CD14-positive monocyte (primary cell): ENCODE data around the gene HK1. TPM values are rescaled to one million over a fixed set of nuclear protein-coding genes. Genes with fewer than 3 reads are reported as not detected.

Experiments
- DNase-seq, 3 donors: peaks; one replicate each; pipeline ENCODE4 v3.0.0-alpha.2; 2011 to 2022
- H2AFZ ChIP-seq: 2 replicates; pipeline ENCODE4 v1.6.0; 2012; ENCODE audit warnings: mild to moderate bottlenecking, low read depth, low read length, inconsistent platforms; ENCODE audit not compliant: insufficient read depth, poor library complexity, severe bottlenecking
- H3K27ac ChIP-seq, 2 donors: 1 replicate in 1 of 2; 2 replicates in 1 of 2; pipeline ENCODE4 v1.5.1; 2012 to 2013; ENCODE audit warnings: low read length in 2 of 2, control low read depth in 1 of 2, inconsistent platforms in 1 of 2, low read depth in 1 of 2, mild to moderate bottlenecking in 1 of 2
- H3K27me3 ChIP-seq, 2 donors: one replicate each; pipeline versions ENCODE4 v1.6.0 to v1.6.1; 2011 to 2013; ENCODE audit warnings: low read length in 2 of 2; ENCODE audit not compliant: control insufficient read depth in 2 of 2, insufficient read depth in 2 of 2
- H3K36me3 ChIP-seq, 2 donors: replicated peaks in 1 of 2; 1 replicate in 1 of 2; 2 replicates in 1 of 2; pipeline versions ENCODE4 v1.5.1 to v1.6.1; 2012 to 2013; ENCODE audit warnings: low read length in 2 of 2, control low read depth in 1 of 2, inconsistent platforms in 1 of 2, mild to moderate bottlenecking in 1 of 2; ENCODE audit not compliant: insufficient read depth in 2 of 2, control insufficient read depth in 1 of 2
- H3K4me1 ChIP-seq, 2 donors: 1 replicate in 1 of 2; 2 replicates in 1 of 2; pipeline versions ENCODE4 v1.5.1 to v1.6.1; 2012 to 2013; ENCODE audit warnings: low read length in 2 of 2, control low read depth in 1 of 2, inconsistent platforms in 1 of 2, mild to moderate bottlenecking in 1 of 2, moderate library complexity in 1 of 2; ENCODE audit not compliant: insufficient read depth in 2 of 2, control insufficient read depth in 1 of 2
- H3K4me2 ChIP-seq: replicated peaks from 2 replicates; pipeline ENCODE3; 2012; ENCODE audit warnings: low read length, moderate library complexity, mild to moderate bottlenecking; ENCODE audit not compliant: poor library complexity, severe bottlenecking; ENCODE audit errors: extremely low read depth
- H3K4me3 ChIP-seq, 3 experiments: fragments of 200-600 bp in 1 of 3; sonication (generic) in 1 of 3; replicated peaks in 1 of 3; 1 replicate in 2 of 3; 2 replicates in 1 of 3; pipeline ENCODE4 v1.5.1; 2011 to 2013; ENCODE audit warnings: low read length in 3 of 3, mild to moderate bottlenecking in 3 of 3, control low read depth in 2 of 3, low read depth in 2 of 3, inconsistent platforms in 1 of 3, moderate library complexity in 1 of 3
- H3K79me2 ChIP-seq: 2 replicates; pipeline ENCODE4 v1.6.0; 2012; ENCODE audit warnings: mild to moderate bottlenecking, control low read depth, inconsistent platforms, low read length, moderate library complexity; ENCODE audit not compliant: insufficient read depth
- H3K9ac ChIP-seq: 2 replicates; pipeline ENCODE4 v1.6.0; 2017; ENCODE audit warnings: low read length, mild to moderate bottlenecking; ENCODE audit not compliant: insufficient read depth, poor library complexity, severe bottlenecking
- H3K9me3 ChIP-seq, 2 donors: replicated peaks in 1 of 2; 1 replicate in 1 of 2; 2 replicates in 1 of 2; pipeline versions ENCODE4 v1.5.1 to v1.6.1; 2012 to 2013; ENCODE audit warnings: low read length in 2 of 2, control low read depth in 1 of 2; ENCODE audit not compliant: control insufficient read depth in 1 of 2, insufficient read depth in 1 of 2
- H4K20me1 ChIP-seq: 2 replicates; pipeline ENCODE4 v1.6.0; 2012; ENCODE audit warnings: mild to moderate bottlenecking, low read length, control low read depth, moderate library complexity; ENCODE audit not compliant: insufficient read depth
- H3K27ac Mint-ChIP-seq, 7 donors: one replicate each; pipeline ENCODE4 v1.8.0; 2020; ENCODE audit warnings: mild to moderate bottlenecking in 7 of 7, mixed read lengths in 7 of 7, moderate library complexity in 6 of 7, inconsistent platforms in 2 of 7
- H3K27me3 Mint-ChIP-seq, 3 donors: one replicate each; pipeline ENCODE4 v1.8.0; 2021 to 2022; ENCODE audit warnings: low read depth in 3 of 3, mild to moderate bottlenecking in 3 of 3, mixed read lengths in 3 of 3, moderate library complexity in 3 of 3, inconsistent platforms in 1 of 3
- H3K36me3 Mint-ChIP-seq, 2 donors: one replicate each; pipeline ENCODE4 v1.8.0; 2020; ENCODE audit warnings: mixed read lengths in 2 of 2, inconsistent platforms in 1 of 2, mild to moderate bottlenecking in 1 of 2
- H3K4me1 Mint-ChIP-seq: one replicate; pipeline ENCODE4 v1.8.0; 2020; ENCODE audit warnings: mild to moderate bottlenecking, mixed read lengths
- H3K4me3 Mint-ChIP-seq, 2 donors: one replicate each; pipeline ENCODE4 v1.8.0; 2020; ENCODE audit warnings: mild to moderate bottlenecking in 2 of 2, mixed read lengths in 2 of 2, moderate library complexity in 1 of 2
- H3K9me3 Mint-ChIP-seq, 7 donors: one replicate each; pipeline ENCODE4 v1.8.0; 2020 to 2022; ENCODE audit warnings: mixed read lengths in 7 of 7, mild to moderate bottlenecking in 6 of 7, moderate library complexity in 6 of 7, inconsistent platforms in 2 of 7
- WGBS: methylation state at CpG from one replicate; pipeline ENCODE4 v1.1.5; 2013; ENCODE audit warnings: missing lambda C conversion rate; ENCODE audit not compliant: insufficient coverage; 5-methylcytosine and 5-hydroxymethylcytosine counted together
- intact Hi-C, 2 donors: fragments of 100-400 bp; cut with micrococcal nuclease; formaldehyde crosslinking; loops; one replicate each; pipeline versions ENCODE4 v1.15.0 to v1.15.1; 2023
- polyA plus RNA-seq, 3 donors: library from polyadenylated mRNA; depleted of rRNA in 1 of 3; unstranded in 2 of 3; stranded (reverse) in 1 of 3; fragments of 300-500 nt in 2 of 3; fragments of >200 nt in 1 of 3; fragmentation: Illumina TruSeq in 2 of 3; gene quantifications; 1 replicate in 2 of 3; 2 replicates in 1 of 3; pipeline ENCODE4 v1.2.3, GENCODE V29; 2012 to 2021
- TF ChIP-seq, protein P1 (sequence below): fragments of 200-600 bp; IDR thresholded peaks from one replicate; pipeline ENCODE4 v1.8.0; 2022; ENCODE audit warnings: antibody characterized with exemption, mild to moderate bottlenecking

The HK1 gene
- polyA plus RNA-seq, 3 donors, result 57.9 to 146 (median 125) TPM

DNA sequence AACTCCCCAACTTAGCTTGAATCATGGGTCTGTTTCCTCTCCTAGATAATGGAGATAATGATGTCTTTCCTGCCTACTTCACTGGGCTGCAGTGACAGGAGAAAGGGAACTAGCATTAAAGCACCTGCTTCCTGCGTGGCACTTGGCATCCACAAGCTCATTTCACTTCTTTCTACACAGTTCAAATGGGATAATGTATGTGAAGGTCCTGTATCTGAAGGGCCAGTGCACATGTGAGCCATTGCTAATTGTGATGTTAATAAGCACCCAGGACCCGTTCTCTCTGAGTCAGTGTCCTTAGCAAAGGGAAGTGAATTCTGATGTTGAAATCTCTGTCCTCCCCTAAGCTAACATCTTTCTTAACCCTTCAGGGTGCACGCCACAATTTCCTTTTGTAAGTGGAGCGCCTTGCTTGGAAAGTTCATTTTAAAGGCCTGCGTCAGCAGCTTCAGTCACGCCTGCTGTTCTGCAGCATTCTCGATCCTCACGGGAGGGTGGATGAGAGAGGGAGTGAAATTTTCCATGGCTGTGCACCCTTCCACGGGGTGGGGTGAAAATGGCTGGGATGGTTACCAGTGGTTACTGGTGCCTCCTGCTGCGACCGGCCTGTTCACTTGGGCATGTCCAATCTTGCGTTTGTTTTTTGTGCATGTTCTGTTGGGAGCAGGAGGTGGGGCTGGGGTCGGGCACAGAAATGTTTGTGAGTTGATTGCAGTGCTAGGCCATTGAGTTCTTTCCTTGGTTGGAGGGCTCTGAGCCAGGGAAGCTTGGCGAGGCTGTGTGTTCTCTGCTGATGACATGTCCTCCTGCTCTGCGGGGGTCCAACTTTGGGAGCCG, 59.2 kb downstream of the HK1 start:
- Histone ChIP-seq H3K4me3 (peak overlapping the region; percentile 5 to 69 (median 13)), H4K20me1 (peaks cover 66% of the 10 kb centered on the region), H2AFZ (no peak overlapping the region), H3K4me2 (peak overlapping the region; percentile 67), H3K27ac (peak overlapping the region; percentile 65 to 82), H3K36me3 (no peaks in the 10 kb centered on the region), H3K9ac (peak overlapping the region; percentile 47), H3K79me2 (peaks cover 97% of the 10 kb centered on the region), H3K4me1 (peaks cover 76 to 80% of the 10 kb centered on the region in 2 donors), H3K9me3 (no peaks in the 10 kb centered on the region), H3K27me3 (no peaks in the 10 kb centered on the region)
- H3K4me3 Mint-ChIP-seq, result peak overlapping the region; percentile 52 to 86
- H3K27ac Mint-ChIP-seq, result peak overlapping the region; percentile 93 to 96 (median 94)
- no peaks in the 10 kb centered on the region for H3K27me3 Mint-ChIP-seq
- DNase-seq, result peak; percentile 87 to 96 (median 95)
- H3K9me3 Mint-ChIP-seq, result no peaks in the 10 kb centered on the region
- WGBS, result 22% methylated on average over 13 of the region's 16 CpGs
- peaks cover 87% of the 10 kb centered on the region for H3K4me1 Mint-ChIP-seq
- intact Hi-C loops, result loop anchor here in 1 of 2 donors (1.0 kb wide), 1 partner anchor 9 kb away; no protein-coding TSS in a partner anchor
- TF ChIP-seq, protein P1, sequence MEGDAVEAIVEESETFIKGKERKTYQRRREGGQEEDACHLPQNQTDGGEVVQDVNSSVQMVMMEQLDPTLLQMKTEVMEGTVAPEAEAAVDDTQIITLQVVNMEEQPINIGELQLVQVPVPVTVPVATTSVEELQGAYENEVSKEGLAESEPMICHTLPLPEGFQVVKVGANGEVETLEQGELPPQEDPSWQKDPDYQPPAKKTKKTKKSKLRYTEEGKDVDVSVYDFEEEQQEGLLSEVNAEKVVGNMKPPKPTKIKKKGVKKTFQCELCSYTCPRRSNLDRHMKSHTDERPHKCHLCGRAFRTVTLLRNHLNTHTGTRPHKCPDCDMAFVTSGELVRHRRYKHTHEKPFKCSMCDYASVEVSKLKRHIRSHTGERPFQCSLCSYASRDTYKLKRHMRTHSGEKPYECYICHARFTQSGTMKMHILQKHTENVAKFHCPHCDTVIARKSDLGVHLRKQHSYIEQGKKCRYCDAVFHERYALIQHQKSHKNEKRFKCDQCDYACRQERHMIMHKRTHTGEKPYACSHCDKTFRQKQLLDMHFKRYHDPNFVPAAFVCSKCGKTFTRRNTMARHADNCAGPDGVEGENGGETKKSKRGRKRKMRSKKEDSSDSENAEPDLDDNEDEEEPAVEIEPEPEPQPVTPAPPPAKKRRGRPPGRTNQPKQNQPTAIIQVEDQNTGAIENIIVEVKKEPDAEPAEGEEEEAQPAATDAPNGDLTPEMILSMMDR, result no peak
- H3K36me3 Mint-ChIP-seq, result peaks cover 14 to 18% of the 10 kb centered on the region in 2 donors

DNA sequence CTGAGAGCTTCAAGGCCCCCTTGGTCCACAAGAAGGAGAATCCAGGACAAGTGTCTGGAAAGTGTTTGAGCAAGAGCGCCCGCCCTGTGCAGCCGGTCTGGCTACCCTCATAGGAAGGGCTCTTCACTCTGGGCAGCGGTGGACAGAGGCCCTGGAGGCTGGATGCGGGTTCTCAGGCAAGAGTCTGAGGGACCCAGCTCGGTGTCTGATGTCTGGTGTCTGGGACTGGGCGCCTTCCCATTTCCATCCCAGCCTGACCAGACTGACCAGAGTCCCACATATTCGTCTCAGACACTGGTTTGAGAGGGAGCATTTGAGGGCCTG, 59.8 kb downstream of the HK1 start:
- peak overlapping the region in 1 of 3 experiments; percentile 69 for H3K4me3 ChIP-seq
- no peak for DNase-seq
- Mint-ChIP-seq H3K4me3 (peak overlapping the region; percentile 52 to 86), H3K27me3 (peaks cover 0 to 2% (median 0%) of the 10 kb centered on the region in 3 donors), H3K27ac (peak overlapping the region; percentile 93 to 96 (median 94)), H3K4me1 (peaks cover 87% of the 10 kb centered on the region), H3K36me3 (peaks cover 12 to 17% of the 10 kb centered on the region in 2 donors), H3K9me3 (no peaks in the 10 kb centered on the region)
- no peaks in the 10 kb centered on the region for H3K27me3 ChIP-seq
- H3K9me3 ChIP-seq, result no peaks in the 10 kb centered on the region
- TF ChIP-seq, protein P1, result no peak
- H2AFZ ChIP-seq, result no peak overlapping the region
- peaks cover 70 to 74% of the 10 kb centered on the region in 2 donors for H3K4me1 ChIP-seq
- peak overlapping the region; percentile 47 for H3K9ac ChIP-seq
- intact Hi-C loops, result no loop called here
- 80% methylated on average over 2 of the region's 8 CpGs for WGBS
- H3K36me3 ChIP-seq, result peaks cover 0 to 1% of the 10 kb centered on the region in 2 donors
- H3K79me2 ChIP-seq, result peaks cover 97% of the 10 kb centered on the region
- peaks cover 66% of the 10 kb centered on the region for H4K20me1 ChIP-seq
- H3K4me2 ChIP-seq, result peak overlapping the region; percentile 67
- H3K27ac ChIP-seq, result peak overlapping the region; percentile 65 to 82
